Upper lobe of left lung (tissue), 4 donors: ENCODE measurements around the gene JAZF1.

Experiments used
- CTCF ChIP-seq, 6 experiments: fragments of 450-650 bp in 4 of 6; fragments of 200-600 bp in 2 of 6; sonication (generic) in 2 of 6; IDR thresholded peaks; one replicate each; pipeline ENCODE4 v1.5.1; 2016 to 2019; ENCODE audit warnings: antibody characterized with exemption in 6 of 6
- POLR2A ChIP-seq, 4 donors: fragments of 450-650 bp; IDR thresholded peaks; one replicate each; pipeline ENCODE4 v1.5.1; 2016 to 2017; ENCODE audit warnings: antibody characterized with exemption in 4 of 4, mild to moderate bottlenecking in 2 of 4

- TF ChIP-seq POLR2A (IDR thresholded peaks at IDR 0.05) (no peak), CTCF (IDR thresholded peaks at IDR 0.05) (no peak)
These were observed 23.1 kb upstream of the JAZF1 start for GRCh38 chr7:28203508-28204240.
